ENCODE measurements around the gene SLC5A10. TPM values are rescaled to one million over a fixed set of nuclear protein-coding genes. Genes with fewer than 3 reads are reported as not detected.

SLC5A10 gene
- total RNA-seq, 1 experiment from 2014 or later = 0.17 TPM

- CTCF ChIA-PET = no interaction called here
- no peaks in the 10 kb centered on the region for H3K9me2 ChIP-seq (ENCODE audit: insufficient read depth)
- POLR2A ChIA-PET (ENCODE audit: unreplicated experiment) = no interaction called here
- no peak overlapping the region for H3K4me3 ChIP-seq
- H3K36me3 ChIP-seq (ENCODE audit: low read depth) = peaks cover 6% of the 10 kb centered on the region; the same call in 1 of the 2 replicates
- H3K27ac ChIP-seq = no peak overlapping the region
- DNase-seq = no peak
- H3K9me3 ChIP-seq (ENCODE audit: insufficient read depth, low read depth) = no peaks in the 10 kb centered on the region
- 0 out of 2 replicates have a peak, but pooled peaks cover 3% of the 10 kb centered on the region for H3F3A ChIP-seq (ENCODE audit: insufficient read depth, low read depth)
- no peak overlapping the region for H3K4me2 ChIP-seq
- intact Hi-C loops (cut with micrococcal nuclease; ENCODE audit: unreplicated experiment) = no loop called here
- H3K79me2 ChIP-seq (ENCODE audit: low read depth) = peaks cover 53% of the 10 kb centered on the region
- no peak overlapping the region for H2AFZ ChIP-seq
- no TSS peak for BruUV-seq (replicated peaks)
- TF ChIP-seq EZH2 (IDR thresholded peaks at IDR 0.05; ENCODE audit: low read depth) (no peak), CTCF (conservative IDR thresholded peaks at IDR 0.05) (no peak)
- H3K4me1 ChIP-seq (replicated peaks; ENCODE audit: insufficient read depth) = no peaks in the 10 kb centered on the region
- peaks cover 78% of the 10 kb centered on the region for H4K20me1 ChIP-seq (ENCODE audit: insufficient read depth)
- H3K27me3 ChIP-seq (ENCODE audit: insufficient read depth, low read depth) = no peaks in the 10 kb centered on the region
Observed at GRCh38 chr17:18994631-18995030, 42.7 kb downstream of the SLC5A10 start.

DNA sequence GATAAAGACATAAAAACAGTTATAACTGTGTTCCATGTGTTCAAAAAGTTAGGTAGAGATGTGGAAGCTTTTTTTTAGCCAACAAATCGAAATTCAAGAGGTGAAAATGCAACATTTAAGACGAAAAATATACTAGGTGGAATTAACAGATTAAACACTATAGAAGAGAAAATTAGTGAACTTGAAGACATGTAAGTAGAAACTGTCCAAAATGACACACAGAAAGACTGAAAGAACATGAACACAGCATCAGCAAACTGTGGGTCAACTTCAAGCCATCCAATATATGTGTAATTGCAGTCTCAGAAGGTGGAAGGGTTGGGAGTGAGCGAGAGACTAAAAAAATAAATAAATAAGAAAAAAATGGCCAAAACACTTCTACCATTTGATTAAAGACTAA lies 43.3 kb downstream of the SLC5A10 start:
- peaks cover 59% of the 10 kb centered on the region for H3K79me2 ChIP-seq (ENCODE audit: low read depth)
- H3K4me3 ChIP-seq = no peak overlapping the region
- TF ChIP-seq EZH2 (IDR thresholded peaks at IDR 0.05; ENCODE audit: low read depth) = no peak
- no peak for TF ChIP-seq CTCF (conservative IDR thresholded peaks at IDR 0.05)
- POLR2A ChIA-PET (ENCODE audit: unreplicated experiment) = no interaction called here
- CTCF ChIA-PET = no interaction called here
- DNase-seq = no peak
- H3K4me2 ChIP-seq = no peak overlapping the region
- H3F3A ChIP-seq (ENCODE audit: insufficient read depth, low read depth) = 0 out of 2 replicates have a peak, but pooled peaks cover 3% of the 10 kb centered on the region
- no peaks in the 10 kb centered on the region for H3K4me1 ChIP-seq (replicated peaks; ENCODE audit: insufficient read depth)
- H3K36me3 ChIP-seq (ENCODE audit: low read depth) = peaks cover 11% of the 10 kb centered on the region
- H3K27ac ChIP-seq = no peak overlapping the region
- H3K27me3 ChIP-seq (ENCODE audit: insufficient read depth, low read depth) = no peaks in the 10 kb centered on the region
- no peak overlapping the region for H2AFZ ChIP-seq
- H3K9me2 ChIP-seq (ENCODE audit: insufficient read depth) = no peaks in the 10 kb centered on the region
- no TSS peak for BruUV-seq (replicated peaks)
- intact Hi-C loops (cut with micrococcal nuclease; ENCODE audit: unreplicated experiment) = no loop called here
- peaks cover 78% of the 10 kb centered on the region for H4K20me1 ChIP-seq (ENCODE audit: insufficient read depth)
- H3K9me3 ChIP-seq (ENCODE audit: insufficient read depth, low read depth) = no peaks in the 10 kb centered on the region

DNA sequence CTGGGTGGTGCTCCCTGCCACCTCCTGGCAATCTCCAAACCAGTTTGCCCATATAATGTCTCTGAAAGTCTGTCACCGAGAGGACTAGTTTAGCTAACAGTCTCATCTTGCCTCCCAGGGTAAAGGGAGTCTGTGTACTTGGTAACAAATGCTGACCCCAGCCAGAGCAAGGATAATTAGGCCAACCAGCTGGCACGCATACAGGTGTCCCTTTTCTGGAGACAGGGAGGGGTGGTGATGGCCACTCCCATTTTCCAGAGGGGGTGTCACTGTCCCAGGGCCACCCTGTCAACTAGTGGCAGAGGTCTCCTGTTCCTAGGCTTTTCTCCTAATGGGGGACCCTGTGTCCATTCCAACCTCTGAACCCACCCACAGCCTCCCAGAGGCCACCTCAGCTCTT lies 44.5 kb downstream of the SLC5A10 start:
- no peak overlapping the region for H2AFZ ChIP-seq
- no TSS peak for BruUV-seq (replicated peaks)
- H3K36me3 ChIP-seq (ENCODE audit: low read depth) = peaks cover 13% of the 10 kb centered on the region
- POLR2A ChIA-PET (ENCODE audit: unreplicated experiment) = interaction anchor here (0.5 kb wide), 2 partner anchors 113 to 645 kb away, joined by 3 read pairs; no protein-coding TSS in a partner anchor
- peaks cover 8% of the 10 kb centered on the region; the same call in 1 of the 2 replicates for H3K4me1 ChIP-seq (replicated peaks; ENCODE audit: insufficient read depth)
- no peaks in the 10 kb centered on the region for H3K9me2 ChIP-seq (ENCODE audit: insufficient read depth)
- no peaks in the 10 kb centered on the region for H3K9me3 ChIP-seq (ENCODE audit: insufficient read depth, low read depth)
- peaks cover 70% of the 10 kb centered on the region for H3K79me2 ChIP-seq (ENCODE audit: low read depth)
- TF ChIP-seq CTCF (conservative IDR thresholded peaks at IDR 0.05) (no peak), EZH2 (IDR thresholded peaks at IDR 0.05; ENCODE audit: low read depth) (no peak)
- no peak overlapping the region for H3K4me3 ChIP-seq
- H3K4me2 ChIP-seq = no peak overlapping the region
- peaks cover 5% of the 10 kb centered on the region; the same call in 1 of the 2 replicates for H3F3A ChIP-seq (ENCODE audit: insufficient read depth, low read depth)
- DNase-seq = no peak
- H3K27me3 ChIP-seq (ENCODE audit: insufficient read depth, low read depth) = no peaks in the 10 kb centered on the region
- CTCF ChIA-PET = no interaction called here
- no peak overlapping the region for H3K27ac ChIP-seq
- peaks cover 78% of the 10 kb centered on the region for H4K20me1 ChIP-seq (ENCODE audit: insufficient read depth)
- intact Hi-C loops (cut with micrococcal nuclease; ENCODE audit: unreplicated experiment) = no loop called here
